IMR-90 (cell line): ENCODE data around the gene DLK2. TPM values are rescaled to one million over a fixed set of nuclear protein-coding genes. Genes with fewer than 3 reads are reported as not detected.

Source experiments
- ATAC-seq: fragments of 200-7000 bp; cut with Tn5 transposase; 2 replicates; pipeline ENCODE4 v1.9.1; 2020; ENCODE audit warnings: low read depth, mild to moderate bottlenecking, moderate library complexity
- BruUV-seq: library from RNA; stranded (reverse); fragments of 400-500 nt; replicated peaks from 2 replicates; lab custom pipeline; 2021; lab: Mats Ljungman, UMichigan
- CTCF ChIA-PET: fragments of 300-600 bp; formaldehyde crosslinking; extraction: SDS; loops from one replicate; lab custom pipeline; 2021; ENCODE audit warnings: antibody characterized with exemption; lab: Yijun Ruan, JAX
- POLR2A ChIA-PET: fragments of 300-600 bp; sonication (Branson Sonifier 250); formaldehyde crosslinking; loops from one replicate; lab custom pipeline; 2022; ENCODE audit warnings: antibody characterized with exemption; ENCODE audit not compliant: unreplicated experiment; lab: Charles Lee
- DNase-seq: peaks from one replicate; pipeline ENCODE4 v3.0.0; 2013
- H2AFZ ChIP-seq: replicated peaks from 2 replicates; pipeline ENCODE3; 2013; ENCODE audit warnings: low read length, mild to moderate bottlenecking; ENCODE audit not compliant: poor library complexity
- H2AK5ac ChIP-seq: 2 replicates; pipeline ENCODE4 v1.6.1; 2013; ENCODE audit warnings: low read depth, low read length, inconsistent platforms
- H2AK9ac ChIP-seq: replicated peaks from 2 replicates; pipeline ENCODE3; 2013; ENCODE audit warnings: mild to moderate bottlenecking, low read depth, low read length, moderate library complexity; ENCODE audit not compliant: poor library complexity
- H2BK120ac ChIP-seq: 2 replicates; pipeline ENCODE4 v1.6.1; 2013; ENCODE audit warnings: low read depth, low read length, inconsistent platforms
- H2BK15ac ChIP-seq: 3 replicates; pipeline ENCODE4 v1.6.1; 2013; ENCODE audit warnings: low read depth, low read length, inconsistent platforms
- H2BK20ac ChIP-seq: 2 replicates; pipeline ENCODE4 v1.6.1; 2013; ENCODE audit warnings: low read depth, mild to moderate bottlenecking, inconsistent platforms, low read length, moderate library complexity
- H2BK5ac ChIP-seq: 2 replicates; pipeline ENCODE4 v1.6.1; 2013; ENCODE audit warnings: mild to moderate bottlenecking, low read depth, low read length, inconsistent platforms; ENCODE audit not compliant: poor library complexity, severe bottlenecking
- H3K14ac ChIP-seq: replicated peaks from 2 replicates; pipeline ENCODE4 v1.6.1; 2013; ENCODE audit warnings: low read depth, low read length, inconsistent platforms
- H3K18ac ChIP-seq: 2 replicates; pipeline ENCODE4 v1.6.1; 2013; ENCODE audit warnings: low read depth, low read length, control low read depth
- H3K23ac ChIP-seq: 2 replicates; pipeline ENCODE4 v1.6.1; 2013; ENCODE audit warnings: low read depth, low read length, inconsistent platforms
- H3K27ac ChIP-seq: 2 replicates; pipeline ENCODE4 v1.5.1; 2013; ENCODE audit warnings: mild to moderate bottlenecking, control low read depth, low read length; ENCODE audit not compliant: insufficient read depth
- H3K27me3 ChIP-seq: 2 replicates; pipeline ENCODE4 v1.6.1; 2013; ENCODE audit warnings: low read length; ENCODE audit not compliant: control insufficient read depth, insufficient read depth
- H3K36me3 ChIP-seq: 2 replicates; pipeline ENCODE4 v1.6.1; 2013; ENCODE audit warnings: low read length, mixed read lengths; ENCODE audit not compliant: control insufficient read depth, insufficient read depth
- H3K4ac ChIP-seq: 2 replicates; pipeline ENCODE4 v1.6.1; 2013; ENCODE audit warnings: low read depth, low read length, inconsistent platforms
- H3K4me1 ChIP-seq: 2 replicates; pipeline ENCODE4 v1.6.1; 2013; ENCODE audit warnings: low read length, mixed read lengths; ENCODE audit not compliant: control insufficient read depth, insufficient read depth
- H3K4me2 ChIP-seq: 2 replicates; pipeline ENCODE4 v1.6.1; 2013; ENCODE audit warnings: low read depth, mild to moderate bottlenecking, control low read depth, low read length, moderate library complexity
- H3K4me3 ChIP-seq: 2 replicates; pipeline ENCODE4 v1.5.1; 2013; ENCODE audit warnings: low read depth, mild to moderate bottlenecking, control low read depth, low read length, moderate library complexity; ENCODE audit not compliant: insufficient read depth
- H3K56ac ChIP-seq: 2 replicates; pipeline ENCODE4 v1.6.1; 2013; ENCODE audit warnings: low read length, inconsistent platforms; ENCODE audit not compliant: insufficient read depth; ENCODE audit errors: extremely low read depth
- H3K79me1 ChIP-seq, 2 experiments: 2 replicates each; pipeline ENCODE4 v1.6.1; 2013; ENCODE audit warnings: low read length in 2 of 2, inconsistent platforms in 1 of 2, low read depth in 1 of 2
- H3K9ac ChIP-seq: 2 replicates; pipeline ENCODE4 v1.6.1; 2013; ENCODE audit warnings: low read depth, low read length, control low read depth
- H3K9me1 ChIP-seq: 2 replicates; pipeline ENCODE4 v1.6.1; 2013; ENCODE audit warnings: low read length, inconsistent platforms; ENCODE audit not compliant: insufficient read depth
- H3K9me3 ChIP-seq: 2 replicates; pipeline ENCODE4 v1.6.1; 2013; ENCODE audit warnings: low read length; ENCODE audit not compliant: control insufficient read depth, insufficient read depth
- H4K20me1 ChIP-seq: 2 replicates; pipeline ENCODE4 v1.6.1; 2013; ENCODE audit warnings: low read length, inconsistent platforms; ENCODE audit not compliant: insufficient read depth
- H4K5ac ChIP-seq: 2 replicates; pipeline ENCODE4 v1.6.1; 2013; ENCODE audit warnings: mild to moderate bottlenecking, low read depth, low read length, control low read depth
- H4K8ac ChIP-seq, 2 experiments: 2 replicates each; pipeline ENCODE4 v1.6.1; 2013; ENCODE audit warnings: low read depth in 2 of 2, low read length in 2 of 2, control low read depth in 1 of 2, inconsistent platforms in 1 of 2
- H4K91ac ChIP-seq: 2 replicates; pipeline ENCODE4 v1.6.1; 2013; ENCODE audit warnings: low read depth, low read length, inconsistent platforms; ENCODE audit not compliant: insufficient read depth
- BHLHE40 ChIP-seq: fragments of 150-350 bp; IDR thresholded peaks from 2 replicates; pipeline ENCODE4 v1.6.1; 2016; ENCODE audit warnings: mild to moderate bottlenecking, low read depth, low read length
- NFE2L2 ChIP-seq: fragments of 150-350 bp; IDR thresholded peaks from 2 replicates; pipeline ENCODE4 v1.6.1; 2016; ENCODE audit warnings: low read depth, mild to moderate bottlenecking, low read length
- WGBS, 2 experiments: methylation state at CpG; one replicate each; pipeline versions ENCODE4 v1.1.5 to v1.1.7; 2013; ENCODE audit warnings: missing lambda C conversion rate in 2 of 2; ENCODE audit not compliant: insufficient read length in 1 of 2; ENCODE audit errors: extremely low coverage in 2 of 2; 5-methylcytosine and 5-hydroxymethylcytosine counted together
- dilution Hi-C: fragments of 300-500 bp; cut with HindIII; formaldehyde crosslinking; loops from one replicate; pipeline ENCODE4 v1.14.3; 2018; ENCODE audit warnings: low sequenced_read_pairs; ENCODE audit not compliant: unreplicated experiment
- in situ Hi-C: fragments of 300-500 bp; cut with MboI; formaldehyde crosslinking; loops from 3 replicates; pipeline ENCODE4 v1.14.3; 2019; ENCODE audit warnings: low sequenced_read_pairs, inconsistent platforms, mixed read lengths
- intact Hi-C: fragments of 100-400 bp; cut with micrococcal nuclease; formaldehyde crosslinking; loops from 2 replicates; pipeline ENCODE4 v1.10.0; 2022
- polyA plus RNA-seq, 3 experiments: library from polyadenylated mRNA; depleted of rRNA; stranded (reverse); fragments of >200 nt; gene quantifications; 2 replicates each; pipeline ENCODE4 v1.2.3, GENCODE V29; 2012; ENCODE audit warnings: low replicate concordance in 1 of 3
- total RNA-seq: library from RNA; depleted of rRNA; stranded (reverse); fragments of >200 nt; gene quantifications from 2 replicates; pipeline ENCODE4 v1.2.3, GENCODE V29; 2012

DLK2 gene
- total and polyA plus RNA-seq, 2 of the 4 experiments (the other 2 are of a cell fraction): 0.90 to 2.8 TPM

DNA sequence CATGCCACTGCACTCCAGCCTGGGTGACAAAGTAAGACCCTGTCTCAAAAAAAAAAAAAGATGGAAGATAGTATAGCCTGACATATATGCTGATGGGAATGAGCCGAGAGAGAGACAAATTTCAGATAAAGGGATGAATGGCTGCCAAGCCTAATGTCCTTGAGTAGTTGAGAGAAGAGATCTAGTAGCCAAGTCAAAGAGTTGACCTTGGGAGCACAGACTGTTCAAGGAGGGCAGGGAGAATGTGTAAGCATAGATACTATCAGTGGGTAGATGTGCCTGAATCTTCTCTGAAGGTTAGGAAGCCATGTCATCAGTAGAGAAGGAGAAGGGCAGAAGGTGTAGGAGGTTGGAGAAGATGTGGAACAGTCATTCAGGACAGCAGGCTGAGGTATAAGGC lies 48.1 kb downstream of the DLK2 start:
- Histone ChIP-seq H4K8ac (no peak overlapping the region), H3K4me3 (no peak overlapping the region), H3K18ac (no peak overlapping the region), H3K23ac (no peak overlapping the region), H3K27ac (no peak overlapping the region), H3K27me3 (peaks cover 24% of the 10 kb centered on the region), H4K91ac (no peak overlapping the region), H3K56ac (no peak overlapping the region), H3K9me1 (no peaks in the 10 kb centered on the region), H2BK120ac (no peak overlapping the region), H2AK9ac (no peak overlapping the region), H3K4me2 (no peak overlapping the region), H2AK5ac (no peak overlapping the region), H3K4ac (no peak overlapping the region), H3K4me1 (no peaks in the 10 kb centered on the region), H2AFZ (no peak overlapping the region), H3K14ac (no peak overlapping the region), H4K20me1 (no peaks in the 10 kb centered on the region), H2BK15ac (no peak overlapping the region), H2BK5ac (no peak overlapping the region), H2BK20ac (no peak overlapping the region), H3K9ac (no peak overlapping the region), H3K9me3 (no peaks in the 10 kb centered on the region), H4K5ac (no peak overlapping the region), H3K36me3 (no peaks in the 10 kb centered on the region), H3K79me1 (no peaks in the 10 kb centered on the region)
- no TSS peak for BruUV-seq
- WGBS, 2 experiments: no CpG with 5 or more reads among the region's 1 CpG
- DNase-seq: no peak
- POLR2A ChIA-PET: no interaction called here
- CTCF ChIA-PET: no interaction called here
- dilution Hi-C loops: no loop called here
- intact Hi-C loops: no loop called here
- TF ChIP-seq NFE2L2 (no peak), BHLHE40 (no peak)
- in situ Hi-C loops: no loop called here
- ATAC-seq: no peak
